Stimulated activated CD8-positive, alpha-beta memory T cell treated with anti-CD3 and anti-CD28 coated beads, Interleukin-7, amount 100 ng/mL, for 4 hours (primary cell): Measurements from ENCODE around the gene GOLGA5.

ENCODE experiments used
- DNase-seq, 2 donors: peaks; one replicate each; pipeline ENCODE4 v3.0.0-alpha.2; 2020; ENCODE audit warnings: low read depth in 2 of 2

The GOLGA5 gene

GRCh38 chr14:92880351-92880750 is 86.2 kb downstream of the GOLGA5 start:
- no peak for DNase-seq

DNA sequence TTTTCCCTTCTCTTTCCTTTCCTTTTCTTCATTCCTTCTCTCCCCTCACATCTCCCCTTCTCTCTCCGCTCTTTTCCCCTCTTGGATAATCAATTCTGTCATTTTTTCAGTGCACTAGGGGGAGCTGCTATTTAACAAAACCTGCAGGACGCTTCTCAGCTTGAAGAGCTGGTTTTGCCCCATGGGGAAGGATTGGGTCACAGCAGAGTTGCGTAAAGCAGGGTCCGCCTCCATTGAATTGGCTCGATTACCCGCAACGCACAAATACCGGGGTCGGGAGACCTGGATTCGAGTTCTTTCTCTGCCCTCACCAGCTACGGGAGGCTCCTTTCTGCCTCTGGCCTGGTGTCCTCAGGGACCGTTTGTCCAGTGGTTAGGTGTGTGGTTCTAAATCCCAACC is 86.7 kb downstream of the GOLGA5 start:
- no peak for DNase-seq

- no peak for DNase-seq
Measured at GRCh38 chr14:92883066-92883465, 89.0 kb downstream of the GOLGA5 start.

GRCh38 chr14:92884410-92884809 is 90.3 kb downstream of the GOLGA5 start:
- no peak for DNase-seq

DNA sequence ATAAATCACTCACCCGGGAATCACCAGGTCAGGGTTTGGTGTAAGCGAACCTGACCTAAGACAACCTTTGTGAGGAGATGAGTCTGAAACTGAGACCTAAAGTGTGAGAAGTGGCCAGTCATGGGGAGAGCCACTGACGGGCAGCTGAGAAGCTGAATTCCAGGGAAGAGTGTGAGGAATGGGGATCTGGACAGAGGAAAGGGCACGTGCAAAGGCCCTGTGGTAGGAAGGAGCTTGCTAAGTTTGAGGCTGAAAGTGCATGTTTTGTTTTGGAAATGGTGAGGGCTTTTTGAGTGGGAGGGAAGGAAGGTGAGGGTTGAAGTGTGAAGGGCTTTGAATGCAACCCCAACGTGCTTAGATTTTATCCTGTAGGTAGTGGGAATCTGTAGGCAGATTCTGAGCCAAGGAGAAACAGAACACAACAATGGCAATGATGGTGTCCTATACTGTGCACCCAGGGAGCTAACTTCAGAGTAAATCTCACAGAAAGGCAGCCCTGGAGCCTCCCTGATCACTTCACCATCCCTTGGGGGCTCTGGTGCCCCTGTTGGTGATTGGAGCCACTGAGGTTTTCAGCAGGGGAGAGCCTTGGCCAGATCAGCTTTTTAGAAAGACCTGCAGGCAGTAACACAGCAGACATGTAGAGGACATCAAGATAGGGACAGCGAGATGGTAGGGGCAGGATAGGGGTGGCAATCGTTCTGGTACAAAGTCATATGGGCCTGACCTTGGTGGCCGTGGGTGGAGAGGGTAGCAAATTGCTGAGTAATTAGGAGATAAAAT is 91.4 kb downstream of the GOLGA5 start:
- DNase-seq, result no peak

DNA sequence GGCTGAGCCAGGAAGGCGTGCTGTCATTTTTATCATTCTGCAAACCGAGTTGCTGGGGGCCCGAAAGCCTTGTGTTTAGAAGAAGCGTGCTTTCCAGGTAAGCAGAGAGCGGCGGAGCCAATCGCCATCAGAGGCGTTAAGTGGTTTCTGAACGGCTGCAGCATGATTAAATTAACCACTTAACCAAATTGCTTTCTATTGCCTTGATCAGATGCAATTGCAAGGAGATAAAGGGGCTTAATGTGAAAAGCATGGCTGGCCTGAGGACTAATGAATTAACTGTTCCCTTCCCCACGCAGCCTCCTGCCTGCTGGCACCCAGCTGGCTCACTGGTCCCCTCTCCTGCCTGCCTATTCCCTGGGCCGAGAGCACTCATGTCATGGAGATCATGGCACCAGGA is 92.2 kb downstream of the GOLGA5 start:
- no peak for DNase-seq

- DNase-seq, result no peak
Measured at GRCh38 chr14:92887157-92887556, 93.1 kb downstream of the GOLGA5 start.

DNA sequence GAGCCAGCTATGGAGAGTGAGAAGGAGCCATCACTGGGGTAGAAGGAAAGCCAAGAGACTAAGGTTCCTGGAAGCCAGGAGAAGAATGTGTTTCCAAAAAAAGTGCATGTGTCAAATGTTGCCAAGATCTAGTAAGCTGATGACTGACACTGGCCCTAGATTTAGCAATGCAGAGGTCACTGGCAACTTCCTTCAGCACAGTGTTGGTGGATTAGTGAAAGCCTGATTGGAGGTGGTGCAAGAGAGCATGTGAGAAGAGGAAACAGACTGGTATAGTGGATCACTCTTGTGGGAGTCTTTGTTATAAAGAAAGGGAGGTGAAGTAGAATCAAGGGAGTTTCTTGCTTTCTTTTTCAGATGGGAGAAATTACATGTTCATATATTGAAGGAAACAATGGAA is 94.8 kb downstream of the GOLGA5 start:
- no peak for DNase-seq
